ENCODE measurements around the gene GJC2. TPM values are rescaled to one million over a fixed set of nuclear protein-coding genes. Genes with fewer than 3 reads are reported as not detected.

The GJC2 gene
- total RNA-seq, 1 experiment from 2014 or later: 0.48 TPM

- DNase-seq (ENCODE audit: low read depth): no peak
Observed at GRCh38 chr1:228190182-228190581, 40.5 kb downstream of the GJC2 start.

- DNase-seq (ENCODE audit: low read depth): no peak
Observed at GRCh38 chr1:228190778-228191177, 41.0 kb downstream of the GJC2 start.

GRCh38 chr1:228194436-228194835 lies 44.7 kb downstream of the GJC2 start:
- no peak for DNase-seq (ENCODE audit: low read depth)

- DNase-seq (ENCODE audit: low read depth): no peak
Observed at GRCh38 chr1:228194921-228195812, 45.4 kb downstream of the GJC2 start.

- no peak for DNase-seq (ENCODE audit: low read depth)
Observed at GRCh38 chr1:228197555-228198147, 47.9 kb downstream of the GJC2 start.

GRCh38 chr1:228198977-228199590 lies 49.4 kb downstream of the GJC2 start:
- DNase-seq (ENCODE audit: low read depth): no peak

- no peak for DNase-seq (ENCODE audit: low read depth)
Observed at GRCh38 chr1:228204958-228205357, 55.2 kb downstream of the GJC2 start.

- DNase-seq (ENCODE audit: low read depth): no peak
Observed at GRCh38 chr1:228205526-228206436, 56.1 kb downstream of the GJC2 start.

- no peak for DNase-seq (ENCODE audit: low read depth)
Observed at GRCh38 chr1:228206582-228207351, 57.0 kb downstream of the GJC2 start.

- DNase-seq (ENCODE audit: low read depth): no peak
Observed at GRCh38 chr1:228207381-228207810, 57.7 kb downstream of the GJC2 start.

- DNase-seq (ENCODE audit: low read depth): no peak
Observed at GRCh38 chr1:228207851-228208821, 58.4 kb downstream of the GJC2 start, which contains the start of gene OBSCN. Gene OBSCN (plus strand): TSS chr1:228208044. CDS start chr1:228211784, 3,740 bp downstream.

- DNase-seq (ENCODE audit: low read depth): no peak
Observed at GRCh38 chr1:228208831-228209551, 59.3 kb downstream of the GJC2 start.

Other genes starting within 250 kb of the GJC2 start
- gene WNT9A, start 202.0 kb upstream of the GJC2 start, total RNA-seq (2014; rRNA removed; shearing (Covaris generic)): 9.5 and 14.0 TPM in 2 replicates
- gene WNT3A, start 142.9 kb upstream of the GJC2 start, total RNA-seq (2014; rRNA removed; shearing (Covaris generic)): not detected in 2 replicates
- gene ARF1, start 67.2 kb upstream of the GJC2 start, total RNA-seq (2014; rRNA removed; shearing (Covaris generic)): 163 and 218 TPM in 2 replicates
- gene C1orf35, start 46.6 kb upstream of the GJC2 start, total RNA-seq (2014; rRNA removed; shearing (Covaris generic)): 7.8 and 8.6 TPM in 2 replicates
- gene MRPL55, start 40.6 kb upstream of the GJC2 start, total RNA-seq (2014; rRNA removed; shearing (Covaris generic)): 63.2 and 83.0 TPM in 2 replicates
- gene GUK1, start 9.7 kb upstream of the GJC2 start, total RNA-seq (2014; rRNA removed; shearing (Covaris generic)): 294 and 365 TPM in 2 replicates
- gene IBA57, start 15.9 kb downstream of the GJC2 start, total RNA-seq (2014; rRNA removed; shearing (Covaris generic)): 0.60 and 1.1 TPM in 2 replicates
- 0.10 and 0.24 TPM in 2 replicates for gene OBSCN, start 58.1 kb downstream of the GJC2 start, total RNA-seq (2014; rRNA removed; shearing (Covaris generic))